WTC11 (cell line): ENCODE results near the gene DARS2.

ENCODE experiments used
- ATF3 ChIP-seq: sonication (generic); formaldehyde crosslinking; conservative IDR thresholded peaks from 2 replicates; pipeline ENCODE4 v1.8.1; 2022; ENCODE audit warnings: mild to moderate bottlenecking, missing genetic modification reagents
- ESRRA ChIP-seq: sonication (generic); formaldehyde crosslinking; IDR thresholded peaks from 2 replicates; pipeline ENCODE4 v1.8.1; 2022; ENCODE audit warnings: mild to moderate bottlenecking, missing genetic modification reagents, borderline replicate concordance
- MAX ChIP-seq: sonication (generic); formaldehyde crosslinking; IDR thresholded peaks from 2 replicates; pipeline ENCODE4 v1.8.0; 2022; ENCODE audit warnings: mild to moderate bottlenecking, missing genetic modification reagents
- MXD4 ChIP-seq: fragments of 250-450 bp; sonication (Bioruptor Pico); IDR thresholded peaks from 2 replicates; pipeline ENCODE4 v1.8.0; 2021; ENCODE audit warnings: mild to moderate bottlenecking, moderate library complexity, borderline replicate concordance
- MYBL2 ChIP-seq: sonication (generic); formaldehyde crosslinking; IDR thresholded peaks from 2 replicates; pipeline ENCODE4 v1.8.1; 2023; ENCODE audit warnings: mild to moderate bottlenecking, moderate library complexity, missing genetic modification reagents
- SOX15 ChIP-seq: fragments of 250-450 bp; sonication (Bioruptor Pico); IDR thresholded peaks from 2 replicates; pipeline ENCODE4 v1.9.0; 2021; ENCODE audit warnings: mild to moderate bottlenecking
- TEAD4 ChIP-seq: sonication (generic); formaldehyde crosslinking; IDR thresholded peaks from 2 replicates; pipeline ENCODE4 v1.8.0; 2022; ENCODE audit warnings: mild to moderate bottlenecking, missing genetic modification reagents
- ZBTB21 ChIP-seq: sonication (generic); formaldehyde crosslinking; IDR thresholded peaks from 2 replicates; pipeline ENCODE4 v1.8.1; 2023; ENCODE audit warnings: mild to moderate bottlenecking, missing genetic modification reagents, borderline replicate concordance
- ZNF423 ChIP-seq: fragments of 250-450 bp; sonication (Bioruptor Pico); IDR thresholded peaks from 2 replicates; pipeline ENCODE4 v2.1.2; 2022; ENCODE audit warnings: mild to moderate bottlenecking, moderate library complexity
- TF ChIP-seq, protein P1 (sequence below): fragments of 200-600 bp; IDR thresholded peaks from 2 replicates; pipeline ENCODE4 v1.8.0; 2022; ENCODE audit warnings: antibody characterized with exemption
- TF ChIP-seq, protein P2 (sequence below): sonication (generic); formaldehyde crosslinking; IDR thresholded peaks from 2 replicates; pipeline ENCODE4 v1.8.1; 2022; ENCODE audit warnings: low read depth, missing genetic modification reagents, borderline replicate concordance
- TF ChIP-seq, protein P3 (sequence below): sonication (generic); formaldehyde crosslinking; IDR thresholded peaks from 2 replicates; pipeline ENCODE4 v1.8.1; 2022; ENCODE audit warnings: low read depth, mild to moderate bottlenecking, moderate library complexity, missing genetic modification reagents, borderline replicate concordance

DNA sequence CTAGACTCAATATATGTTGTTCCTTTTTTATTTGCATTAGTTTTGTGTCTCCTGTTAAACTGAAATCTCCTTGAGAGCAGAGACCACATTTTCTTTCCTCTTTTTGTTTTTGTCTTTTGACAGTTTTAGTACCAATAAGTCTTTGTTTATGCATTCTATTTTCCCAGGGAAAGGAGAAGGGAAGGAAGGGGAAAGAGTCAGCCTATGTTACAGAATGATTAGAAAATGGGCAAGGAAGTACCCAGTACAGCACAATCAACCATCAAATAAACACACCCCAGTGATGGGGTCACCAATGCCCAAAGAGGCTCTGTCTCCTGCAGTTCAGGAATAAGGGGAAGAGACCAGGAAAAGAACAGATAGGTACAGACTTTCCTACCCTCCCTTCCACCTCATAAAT is 53.8 kb downstream of the DARS2 start:
- no peak for TF ChIP-seq ESRRA (CRISPR knock-in tag)
- TF ChIP-seq, protein P1, sequence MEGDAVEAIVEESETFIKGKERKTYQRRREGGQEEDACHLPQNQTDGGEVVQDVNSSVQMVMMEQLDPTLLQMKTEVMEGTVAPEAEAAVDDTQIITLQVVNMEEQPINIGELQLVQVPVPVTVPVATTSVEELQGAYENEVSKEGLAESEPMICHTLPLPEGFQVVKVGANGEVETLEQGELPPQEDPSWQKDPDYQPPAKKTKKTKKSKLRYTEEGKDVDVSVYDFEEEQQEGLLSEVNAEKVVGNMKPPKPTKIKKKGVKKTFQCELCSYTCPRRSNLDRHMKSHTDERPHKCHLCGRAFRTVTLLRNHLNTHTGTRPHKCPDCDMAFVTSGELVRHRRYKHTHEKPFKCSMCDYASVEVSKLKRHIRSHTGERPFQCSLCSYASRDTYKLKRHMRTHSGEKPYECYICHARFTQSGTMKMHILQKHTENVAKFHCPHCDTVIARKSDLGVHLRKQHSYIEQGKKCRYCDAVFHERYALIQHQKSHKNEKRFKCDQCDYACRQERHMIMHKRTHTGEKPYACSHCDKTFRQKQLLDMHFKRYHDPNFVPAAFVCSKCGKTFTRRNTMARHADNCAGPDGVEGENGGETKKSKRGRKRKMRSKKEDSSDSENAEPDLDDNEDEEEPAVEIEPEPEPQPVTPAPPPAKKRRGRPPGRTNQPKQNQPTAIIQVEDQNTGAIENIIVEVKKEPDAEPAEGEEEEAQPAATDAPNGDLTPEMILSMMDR: no peak
- no peak for TF ChIP-seq ATF3 (CRISPR knock-in tag)
- TF ChIP-seq MAX: no peak
- no peak for TF ChIP-seq ZNF423 (CRISPR knock-in tag)
- TF ChIP-seq, protein P2, sequence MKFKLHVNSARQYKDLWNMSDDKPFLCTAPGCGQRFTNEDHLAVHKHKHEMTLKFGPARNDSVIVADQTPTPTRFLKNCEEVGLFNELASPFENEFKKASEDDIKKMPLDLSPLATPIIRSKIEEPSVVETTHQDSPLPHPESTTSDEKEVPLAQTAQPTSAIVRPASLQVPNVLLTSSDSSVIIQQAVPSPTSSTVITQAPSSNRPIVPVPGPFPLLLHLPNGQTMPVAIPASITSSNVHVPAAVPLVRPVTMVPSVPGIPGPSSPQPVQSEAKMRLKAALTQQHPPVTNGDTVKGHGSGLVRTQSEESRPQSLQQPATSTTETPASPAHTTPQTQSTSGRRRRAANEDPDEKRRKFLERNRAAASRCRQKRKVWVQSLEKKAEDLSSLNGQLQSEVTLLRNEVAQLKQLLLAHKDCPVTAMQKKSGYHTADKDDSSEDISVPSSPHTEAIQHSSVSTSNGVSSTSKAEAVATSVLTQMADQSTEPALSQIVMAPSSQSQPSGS (CRISPR knock-in tag): no peak
- no peak for TF ChIP-seq TEAD4 (CRISPR knock-in tag)
- TF ChIP-seq ZBTB21: no peak
- no peak for TF ChIP-seq SOX15
- no peak for TF ChIP-seq MYBL2 (CRISPR knock-in tag)
- no peak for TF ChIP-seq MXD4
- TF ChIP-seq, protein P3, sequence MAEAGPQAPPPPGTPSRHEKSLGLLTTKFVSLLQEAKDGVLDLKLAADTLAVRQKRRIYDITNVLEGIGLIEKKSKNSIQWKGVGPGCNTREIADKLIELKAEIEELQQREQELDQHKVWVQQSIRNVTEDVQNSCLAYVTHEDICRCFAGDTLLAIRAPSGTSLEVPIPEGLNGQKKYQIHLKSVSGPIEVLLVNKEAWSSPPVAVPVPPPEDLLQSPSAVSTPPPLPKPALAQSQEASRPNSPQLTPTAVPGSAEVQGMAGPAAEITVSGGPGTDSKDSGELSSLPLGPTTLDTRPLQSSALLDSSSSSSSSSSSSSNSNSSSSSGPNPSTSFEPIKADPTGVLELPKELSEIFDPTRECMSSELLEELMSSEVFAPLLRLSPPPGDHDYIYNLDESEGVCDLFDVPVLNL (CRISPR knock-in tag): no peak
